Astrocyte of the spinal cord (primary cell): ENCODE data around the gene PDPK1.

Source experiments
- DNase-seq: peaks from one replicate; pipeline ENCODE4 v3.0.0; 2011; ENCODE audit warnings: low read depth, low spot score
- H3K4me3 ChIP-seq: 2 replicates; pipeline ENCODE4 v1.5.1; 2011; ENCODE audit warnings: low read depth, mild to moderate bottlenecking, low read length, moderate library complexity
- in situ Hi-C: cut with HindIII; loops from 2 replicates; pipeline ENCODE4 v1.10.0; 2017; ENCODE audit warnings: low sequenced_read_pairs
- TF ChIP-seq, protein P1 (sequence below): IDR thresholded peaks from 2 replicates; pipeline ENCODE4 v1.5.1; 2012; ENCODE audit warnings: low read depth, mild to moderate bottlenecking, low read length, inconsistent platforms

Gene PDPK1

DNA sequence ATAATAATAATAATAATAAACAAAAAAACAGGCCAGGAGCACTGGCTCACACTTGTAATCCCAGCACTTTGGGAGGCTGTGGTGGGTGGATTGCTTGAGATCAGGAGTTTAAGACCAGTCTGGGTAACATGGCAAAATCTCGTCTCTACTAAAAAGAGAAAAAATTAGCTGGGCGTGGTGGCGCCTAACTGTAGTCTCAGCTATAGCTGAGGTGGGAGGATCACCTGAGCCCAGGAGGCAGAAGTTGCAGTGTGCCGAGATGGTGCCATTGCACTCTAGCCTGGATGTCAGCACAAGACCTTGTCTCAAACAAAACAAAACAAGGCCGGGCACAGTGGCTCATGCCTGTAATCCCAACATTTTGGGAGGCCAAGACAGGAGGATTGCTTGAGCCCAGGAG lies 42.8 kb upstream of the PDPK1 start:
- in situ Hi-C loops: no loop called here
- DNase-seq: no peak
- no peak overlapping the region for H3K4me3 ChIP-seq
- TF ChIP-seq, protein P1, sequence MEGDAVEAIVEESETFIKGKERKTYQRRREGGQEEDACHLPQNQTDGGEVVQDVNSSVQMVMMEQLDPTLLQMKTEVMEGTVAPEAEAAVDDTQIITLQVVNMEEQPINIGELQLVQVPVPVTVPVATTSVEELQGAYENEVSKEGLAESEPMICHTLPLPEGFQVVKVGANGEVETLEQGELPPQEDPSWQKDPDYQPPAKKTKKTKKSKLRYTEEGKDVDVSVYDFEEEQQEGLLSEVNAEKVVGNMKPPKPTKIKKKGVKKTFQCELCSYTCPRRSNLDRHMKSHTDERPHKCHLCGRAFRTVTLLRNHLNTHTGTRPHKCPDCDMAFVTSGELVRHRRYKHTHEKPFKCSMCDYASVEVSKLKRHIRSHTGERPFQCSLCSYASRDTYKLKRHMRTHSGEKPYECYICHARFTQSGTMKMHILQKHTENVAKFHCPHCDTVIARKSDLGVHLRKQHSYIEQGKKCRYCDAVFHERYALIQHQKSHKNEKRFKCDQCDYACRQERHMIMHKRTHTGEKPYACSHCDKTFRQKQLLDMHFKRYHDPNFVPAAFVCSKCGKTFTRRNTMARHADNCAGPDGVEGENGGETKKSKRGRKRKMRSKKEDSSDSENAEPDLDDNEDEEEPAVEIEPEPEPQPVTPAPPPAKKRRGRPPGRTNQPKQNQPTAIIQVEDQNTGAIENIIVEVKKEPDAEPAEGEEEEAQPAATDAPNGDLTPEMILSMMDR: no peak

DNA sequence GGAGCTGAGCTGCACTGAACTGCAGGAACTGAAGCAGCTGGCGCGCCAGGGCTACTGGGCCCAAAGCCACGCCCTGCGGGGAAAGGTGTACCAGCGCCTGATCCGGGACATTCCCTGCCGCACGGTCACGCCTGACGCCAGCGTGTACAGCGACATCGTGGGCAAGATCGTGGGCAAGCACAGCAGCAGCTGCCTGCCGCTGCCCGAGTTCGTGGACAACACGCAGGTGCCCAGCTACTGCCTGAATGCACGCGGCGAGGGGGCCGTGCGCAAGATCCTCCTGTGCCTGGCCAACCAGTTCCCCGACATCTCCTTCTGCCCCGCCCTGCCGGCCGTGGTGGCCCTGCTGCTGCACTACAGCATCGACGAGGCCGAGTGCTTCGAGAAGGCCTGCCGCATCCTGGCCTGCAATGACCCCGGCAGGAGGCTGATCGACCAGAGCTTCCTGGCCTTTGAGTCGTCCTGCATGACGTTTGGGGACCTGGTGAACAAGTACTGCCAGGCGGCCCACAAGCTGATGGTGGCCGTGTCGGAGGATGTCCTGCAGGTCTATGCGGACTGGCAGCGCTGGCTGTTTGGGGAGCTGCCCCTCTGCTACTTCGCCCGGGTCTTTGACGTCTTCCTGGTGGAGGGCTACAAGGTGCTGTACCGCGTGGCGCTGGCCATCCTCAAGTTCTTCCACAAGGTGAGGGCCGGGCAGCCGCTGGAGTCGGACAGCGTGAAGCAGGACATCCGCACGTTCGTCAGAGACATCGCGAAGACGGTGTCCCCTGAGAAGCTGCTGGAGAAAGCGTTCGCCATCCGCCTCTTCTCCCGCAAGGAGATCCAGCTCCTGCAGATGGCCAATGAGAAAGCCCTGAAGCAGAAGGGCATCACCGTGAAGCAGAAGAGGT lies 41.4 kb upstream of the PDPK1 start:
- TF ChIP-seq, protein P1: no peak
- in situ Hi-C loops: no loop called here
- no peak overlapping the region for H3K4me3 ChIP-seq
- no peak for DNase-seq

DNA sequence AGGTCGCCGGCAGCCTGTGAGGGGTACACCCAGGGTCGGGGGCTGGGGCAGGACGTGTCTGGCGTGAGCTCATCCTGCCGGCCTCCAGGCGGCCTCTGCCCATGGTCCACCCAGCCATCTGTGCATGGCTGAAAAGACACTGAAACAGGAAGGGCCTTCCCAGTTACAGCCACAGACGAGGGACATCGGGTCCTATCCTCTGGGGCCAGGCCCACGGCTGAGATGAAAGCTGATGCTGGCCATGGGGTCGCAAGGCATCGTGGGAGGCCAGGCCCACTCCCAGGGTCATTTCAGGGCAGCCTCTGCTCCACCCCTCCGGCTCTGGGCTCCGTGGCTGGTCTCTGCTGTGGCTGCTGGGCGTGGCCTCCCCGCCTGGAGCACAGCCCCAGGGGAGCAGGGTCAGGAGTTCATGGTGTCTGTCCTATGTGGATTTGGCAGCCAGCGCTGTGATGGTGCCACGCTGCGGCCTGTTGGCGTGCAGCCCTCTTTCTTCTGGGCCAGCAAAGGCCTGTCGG lies 40.6 kb upstream of the PDPK1 start:
- in situ Hi-C loops: no loop called here
- no peak for DNase-seq
- TF ChIP-seq, protein P1: no peak
- H3K4me3 ChIP-seq: no peak overlapping the region

DNA sequence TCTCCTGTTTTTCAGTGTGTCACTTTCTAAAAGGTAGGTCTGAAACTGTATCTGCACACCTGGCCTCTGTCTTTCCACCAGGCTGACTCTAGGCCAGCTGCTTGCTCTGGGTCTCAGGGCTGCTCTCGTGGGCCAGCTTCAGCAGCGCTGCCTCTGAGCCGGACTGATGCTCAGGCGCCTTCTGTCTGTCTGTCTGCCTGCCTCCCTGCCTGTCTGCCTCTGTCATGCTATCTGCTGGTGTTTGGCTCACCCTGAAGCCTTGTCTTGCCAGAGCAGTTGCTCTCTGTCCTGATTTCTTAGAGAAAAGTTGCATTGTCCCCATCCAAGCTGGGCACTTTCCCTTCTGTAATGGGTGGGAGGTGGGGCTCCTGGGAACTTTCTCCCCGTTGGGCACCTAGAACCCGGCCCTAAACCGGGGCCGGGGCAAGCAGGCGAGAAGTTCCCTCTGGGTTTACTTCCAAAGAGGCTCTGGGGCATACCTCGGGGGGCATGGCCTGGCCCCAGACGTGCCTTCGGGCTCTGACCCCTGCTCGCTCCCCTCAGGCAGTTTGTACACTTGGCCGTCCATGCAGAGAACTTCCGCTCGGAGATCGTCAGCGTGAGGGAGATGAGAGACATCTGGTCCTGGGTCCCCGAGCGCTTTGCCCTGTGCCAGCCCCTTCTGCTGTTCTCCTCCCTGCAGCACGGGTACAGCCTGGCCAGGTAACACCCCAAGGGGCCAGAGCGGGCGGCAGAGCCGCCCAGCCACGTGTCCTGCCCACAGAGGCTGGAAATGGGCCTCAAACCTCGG lies 39.9 kb upstream of the PDPK1 start:
- DNase-seq: no peak

DNA sequence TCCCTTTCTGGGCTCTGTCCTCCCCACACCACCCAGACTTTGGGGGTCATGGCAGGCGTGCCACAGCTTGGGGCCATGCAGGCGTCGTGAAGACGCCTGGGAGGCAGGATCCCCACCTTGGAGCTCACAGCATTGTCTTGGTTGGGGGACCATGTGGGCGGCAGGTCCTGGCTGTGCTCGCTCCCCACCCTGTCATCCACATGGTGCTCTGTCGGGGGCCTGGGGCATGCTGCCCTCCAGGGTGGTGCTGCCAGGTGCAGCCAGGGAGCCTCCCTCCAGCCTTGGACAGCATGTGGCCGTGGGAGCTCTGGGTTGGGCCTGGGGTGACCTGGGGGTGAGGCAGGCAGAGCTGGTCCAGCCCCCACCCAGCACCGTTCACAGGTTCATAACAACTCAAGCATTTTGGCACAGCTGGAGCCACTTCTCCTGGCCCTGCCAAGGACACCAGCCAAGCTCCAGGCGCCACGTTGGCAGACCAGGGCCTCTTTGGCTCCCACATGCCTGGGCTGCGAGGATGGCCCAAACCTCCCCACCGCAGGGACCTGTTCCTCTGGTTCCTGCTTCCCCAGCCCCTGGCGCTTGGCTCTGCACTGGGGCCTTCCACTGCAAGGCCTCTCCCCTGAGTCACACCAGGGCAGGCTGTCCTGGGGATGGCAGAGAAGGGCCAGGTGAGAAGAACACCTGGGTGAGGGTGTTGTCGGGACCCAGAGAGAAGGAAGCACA lies 39.1 kb upstream of the PDPK1 start:
- in situ Hi-C loops: no loop called here
- H3K4me3 ChIP-seq: no peak overlapping the region
- no peak for DNase-seq
- TF ChIP-seq, protein P1: no peak

More for the DNA sequence above, 39.9 kb upstream of the PDPK1 start:
- in situ Hi-C loops: no loop called here
- TF ChIP-seq, protein P1: no peak
- H3K4me3 ChIP-seq: no peak overlapping the region

DNA sequence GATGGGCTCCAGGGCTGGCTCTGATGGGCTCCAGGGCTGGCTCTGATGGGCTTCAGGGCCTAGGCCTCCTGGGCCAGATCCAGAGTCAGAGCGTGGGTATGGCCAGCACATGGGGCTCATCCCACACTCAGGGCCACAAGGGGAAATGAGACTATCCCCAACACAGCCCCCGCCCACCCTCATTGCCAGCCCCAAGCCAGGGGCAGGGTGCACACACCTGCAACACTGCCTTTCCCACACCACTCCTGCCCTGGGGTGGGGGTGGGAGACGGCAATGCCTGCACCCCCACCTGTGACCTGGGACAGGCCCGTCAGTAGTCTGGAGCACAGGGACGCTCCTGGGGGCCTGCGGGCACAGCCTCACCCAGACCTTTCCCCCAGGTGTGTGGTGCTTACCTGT lies 38.4 kb upstream of the PDPK1 start:
- in situ Hi-C loops: no loop called here
- DNase-seq: no peak
- TF ChIP-seq, protein P1: no peak
- H3K4me3 ChIP-seq: no peak overlapping the region
